H1 (cell line): ENCODE results near the gene A2ML1. TPM values are rescaled to one million over a fixed set of nuclear protein-coding genes. Genes with fewer than 3 reads are reported as not detected.
A peak's percentile ranks its signal among the peaks of the same experiment; 100 is the strongest.

Source experiments
- ASH2L ChIP-seq: fragments of 200-600, 300-600 bp; sonication (generic); IDR thresholded peaks from one replicate; pipeline ENCODE4 v1.7.1; 2017; ENCODE audit warnings: low read length
- BACH1 ChIP-seq: IDR thresholded peaks from 2 replicates; pipeline ENCODE4 v1.6.1; 2012; ENCODE audit warnings: low read length, improper control_type of control experiment
- BRCA1 ChIP-seq: IDR thresholded peaks from 2 replicates; pipeline ENCODE4 v1.6.1; 2012; ENCODE audit warnings: low read depth, low read length, improper control_type of control experiment
- CBX8 ChIP-seq: fragments of 300-800, 300-1000 bp; sonication (generic); IDR thresholded peaks from 2 replicates; pipeline ENCODE4 v1.7.1; 2016; ENCODE audit warnings: low read depth, low read length, borderline replicate concordance
- CHD2 ChIP-seq: IDR thresholded peaks from 2 replicates; pipeline ENCODE4 v1.6.1; 2012; ENCODE audit warnings: low read length, improper control_type of control experiment
- CREB1 ChIP-seq: IDR thresholded peaks from 2 replicates; pipeline ENCODE4 v1.6.1; 2012; ENCODE audit warnings: inconsistent platforms
- CTBP2 ChIP-seq: IDR thresholded peaks from 2 replicates; pipeline ENCODE4 v1.7.0; 2011; ENCODE audit warnings: borderline replicate concordance, mild to moderate bottlenecking, moderate library complexity, mixed read lengths, low read length; ENCODE audit not compliant: insufficient read depth, insufficient read length
- E2F6 ChIP-seq: IDR thresholded peaks from 2 replicates; pipeline ENCODE4 v1.6.1; 2012; ENCODE audit warnings: inconsistent platforms
- EZH2 ChIP-seq: fragments of 200-600 bp; sonication (generic); IDR thresholded peaks from 2 replicates; pipeline ENCODE4 v1.7.1; 2012; ENCODE audit warnings: low read depth, mild to moderate bottlenecking, moderate library complexity, low read length, inconsistent platforms; ENCODE audit not compliant: severe bottlenecking
- GABPA ChIP-seq: IDR thresholded peaks from 2 replicates; pipeline ENCODE4 v1.6.1; 2011; ENCODE audit warnings: mild to moderate bottlenecking, low read length, moderate library complexity, borderline replicate concordance; ENCODE audit not compliant: insufficient read depth
- KDM4A ChIP-seq: IDR thresholded peaks from one replicate; pipeline ENCODE4 v1.7.1; 2012; ENCODE audit warnings: low read depth, mild to moderate bottlenecking, moderate library complexity, low read length, inconsistent platforms; ENCODE audit not compliant: severe bottlenecking
- KDM5A ChIP-seq: fragments of 200-600 bp; IDR thresholded peaks from 2 replicates; pipeline ENCODE4 v1.7.1; 2012; ENCODE audit warnings: mild to moderate bottlenecking, low read length, inconsistent platforms, mixed read lengths
- MAFK ChIP-seq: IDR thresholded peaks from 2 replicates; pipeline ENCODE4 v1.6.1; 2012; ENCODE audit warnings: low read depth, mild to moderate bottlenecking, improper control_type of control experiment, low read length
- NRF1 ChIP-seq: IDR thresholded peaks from 2 replicates; pipeline ENCODE4 v1.6.1; 2011; ENCODE audit warnings: mild to moderate bottlenecking, low read depth, low read length, improper control_type of control experiment
- PHF8 ChIP-seq: fragments of 200-600 bp; sonication (generic); conservative IDR thresholded peaks from 2 replicates; pipeline ENCODE4 v1.7.1; 2012; ENCODE audit warnings: low read depth, mild to moderate bottlenecking, inconsistent platforms, low read length, moderate library complexity
- RBBP5 ChIP-seq: IDR thresholded peaks from 2 replicates; pipeline ENCODE4 v1.7.1; 2012; ENCODE audit warnings: low read depth, mild to moderate bottlenecking, inconsistent platforms, low read length, moderate library complexity, borderline replicate concordance
- RNF2 ChIP-seq: fragments of 200-900, 300-1000 bp; sonication (generic); IDR thresholded peaks from 2 replicates; pipeline ENCODE4 v1.7.1; 2016; ENCODE audit warnings: borderline replicate concordance, low read depth, mild to moderate bottlenecking, antibody characterized with exemption, low read length; ENCODE audit not compliant: poor library complexity, severe bottlenecking; ENCODE audit errors: missing control alignments
- SIN3A ChIP-seq, 2 experiments: IDR thresholded peaks in 1 of 2; conservative IDR thresholded peaks in 1 of 2; 2 replicates each; pipeline ENCODE4 v1.6.1; 2011 to 2012; ENCODE audit warnings: low read length in 2 of 2, improper control_type of control experiment in 1 of 2, low read depth in 1 of 2, mild to moderate bottlenecking in 1 of 2
- SIX5 ChIP-seq: IDR thresholded peaks from 2 replicates; pipeline ENCODE4 v1.6.1; 2011; ENCODE audit warnings: mild to moderate bottlenecking, low read depth, low read length
- SP2 ChIP-seq: IDR thresholded peaks from 2 replicates; pipeline ENCODE4 v1.6.1; 2012; ENCODE audit warnings: mild to moderate bottlenecking, low read length, inconsistent platforms
- TAF1 ChIP-seq: IDR thresholded peaks from 2 replicates; pipeline ENCODE4 v1.6.1; 2011; ENCODE audit warnings: mild to moderate bottlenecking, low read depth, low read length
- YY1 ChIP-seq: IDR thresholded peaks from 2 replicates; pipeline ENCODE4 v1.6.1; 2011; ENCODE audit warnings: low read depth, mild to moderate bottlenecking, low read length
- polyA plus RNA-seq, 7 experiments: library from polyadenylated mRNA; depleted of rRNA in 3 of 7; stranded (reverse) in 5 of 7; unstranded in 2 of 7; fragments of >200 nt in 5 of 7; fragments of 200-250 nt in 2 of 7; gene quantifications; 1 replicate in 5 of 7; 2 replicates in 1 of 7; 4 replicates in 1 of 7; pipeline versions ENCODE4 v1.2.1 to v1.2.3, GENCODE V29; 2011 to 2013; ENCODE audit warnings: missing spikeins in 2 of 7, mixed read lengths in 2 of 7
- total RNA-seq: library from RNA; stranded (reverse); fragmentation: NEBNext Ultra II Directional; extraction: Animal tissue kit (Norgen Biotek cat#: 25700); gene quantifications from 2 replicates; pipeline ENCODE4 v1.2.1, GENCODE V29; 2021
- TF ChIP-seq, protein P1 (sequence below): IDR thresholded peaks from 2 replicates; pipeline ENCODE4 v1.6.1; 2011; ENCODE audit warnings: low read length, improper control_type of control experiment

A2ML1 gene
- total and polyA plus RNA-seq, 2 of the 8 experiments (the other 6 are each of a cell fraction or from before 2014, with no cell fraction given) = 10.2 to 10.3 TPM

DNA sequence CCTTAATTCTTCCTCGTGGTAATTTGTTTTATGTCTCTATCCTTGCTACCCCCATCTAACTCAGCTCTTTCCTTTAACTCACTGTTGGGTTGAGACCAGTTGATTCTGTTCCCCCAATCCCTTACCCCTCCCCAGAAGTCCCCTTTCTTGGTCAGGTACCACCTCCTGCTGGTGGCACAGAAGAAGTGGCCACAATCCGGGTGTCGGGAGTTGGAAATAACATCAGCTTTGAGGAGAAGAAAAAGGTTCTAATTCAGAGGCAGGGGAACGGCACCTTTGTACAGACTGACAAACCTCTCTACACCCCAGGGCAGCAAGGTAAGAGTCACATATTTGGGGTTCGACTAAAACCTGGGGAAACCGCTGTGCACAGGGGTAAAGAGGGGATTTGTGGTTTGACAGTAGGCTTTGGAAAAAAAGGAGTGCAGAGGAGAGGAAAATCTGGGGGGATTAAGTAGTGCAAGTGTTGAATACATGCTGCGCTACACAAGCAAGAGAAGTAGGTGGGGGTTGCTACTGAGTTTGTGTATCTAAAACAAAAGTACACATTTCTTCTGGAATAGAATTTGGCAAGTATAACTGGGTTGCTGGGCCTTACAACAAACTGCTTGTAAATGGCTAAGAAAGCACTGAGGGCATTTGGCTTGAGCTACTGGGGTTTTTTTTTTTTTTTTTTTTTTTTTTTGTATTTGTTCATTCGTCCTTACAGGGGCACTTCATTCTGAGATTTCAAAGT, 1.3 kb downstream of the A2ML1 start (continued):
- TF ChIP-seq, protein P1, sequence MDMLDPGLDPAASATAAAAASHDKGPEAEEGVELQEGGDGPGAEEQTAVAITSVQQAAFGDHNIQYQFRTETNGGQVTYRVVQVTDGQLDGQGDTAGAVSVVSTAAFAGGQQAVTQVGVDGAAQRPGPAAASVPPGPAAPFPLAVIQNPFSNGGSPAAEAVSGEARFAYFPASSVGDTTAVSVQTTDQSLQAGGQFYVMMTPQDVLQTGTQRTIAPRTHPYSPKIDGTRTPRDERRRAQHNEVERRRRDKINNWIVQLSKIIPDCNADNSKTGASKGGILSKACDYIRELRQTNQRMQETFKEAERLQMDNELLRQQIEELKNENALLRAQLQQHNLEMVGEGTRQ = no peak
- TF ChIP-seq CTBP2 (no peak), EZH2 (no peak), SIX5 (no peak), GABPA (peak; percentile 25; the same call in 1 of the 2 replicates), RBBP5 (no peak), BRCA1 (no peak), BACH1 (no peak), CHD2 (no peak), MAFK (no peak), NRF1 (no peak), SIN3A (conservative IDR thresholded peaks at IDR 0.05 in 1 of 2, IDR thresholded peaks at IDR 0.05 in 1 of 2; ENCODE audit: low read depth in 1 of 2, low read length in 2 of 2) (no peak), TAF1 (no peak), CREB1 (no peak), CBX8 (no peak), SP2 (no peak), ASH2L (no peak), E2F6 (no peak), PHF8 (no peak), KDM5A (no peak), RNF2 (no peak), YY1 (peak; percentile 52; the same call in 1 of the 2 replicates), KDM4A (no peak)
